Activated T-helper 2 cell treated with anti-CD3 and anti-CD28 coated beads, Interferon-gamma antibody, Interleukin-2, Interleukin-4, amounts not matched to agents 10 μg/mL and 5 μg/mL and 100 μg/mL, durations not matched to agents 14 hours and 24 hours and 36 hours (primary cell): Measurements from ENCODE around the gene PCAT7. TPM values are rescaled to one million over a fixed set of nuclear protein-coding genes. Genes with fewer than 3 reads are reported as not detected.
A peak's percentile ranks its signal among the peaks of the same experiment; 100 is the strongest.

Experiments
- DNase-seq: peaks from one replicate; pipeline ENCODE4 v3.0.0; 2021; ENCODE audit warnings: low spot score
- H3K27ac Mint-ChIP-seq: one replicate; pipeline ENCODE4 v1.8.0; 2021; ENCODE audit warnings: mixed read lengths
- H3K27me3 Mint-ChIP-seq: one replicate; pipeline ENCODE4 v1.8.0; 2021; ENCODE audit warnings: low read depth, mixed read lengths
- H3K36me3 Mint-ChIP-seq: one replicate; pipeline ENCODE4 v1.8.0; 2021; ENCODE audit warnings: low read depth, mixed read lengths
- H3K4me1 Mint-ChIP-seq: one replicate; pipeline ENCODE4 v1.8.0; 2021; ENCODE audit warnings: low read depth, mixed read lengths
- H3K4me3 Mint-ChIP-seq: one replicate; pipeline ENCODE4 v1.8.0; 2021; ENCODE audit warnings: low read depth, mild to moderate bottlenecking, moderate library complexity, mixed read lengths
- H3K9me3 Mint-ChIP-seq: one replicate; pipeline ENCODE4 v1.8.0; 2021; ENCODE audit warnings: mixed read lengths
- intact Hi-C: fragments of 100-400 bp; cut with micrococcal nuclease; formaldehyde crosslinking; loops from one replicate; pipeline ENCODE4 v1.15.1; 2023
- total RNA-seq: library from RNA; stranded (reverse); gene quantifications from 2 replicates; pipeline ENCODE4 v1.2.3, GENCODE V29; 2022

Gene PCAT7
- total RNA-seq, 1 donor from 2014 or later, result not detected

DNA sequence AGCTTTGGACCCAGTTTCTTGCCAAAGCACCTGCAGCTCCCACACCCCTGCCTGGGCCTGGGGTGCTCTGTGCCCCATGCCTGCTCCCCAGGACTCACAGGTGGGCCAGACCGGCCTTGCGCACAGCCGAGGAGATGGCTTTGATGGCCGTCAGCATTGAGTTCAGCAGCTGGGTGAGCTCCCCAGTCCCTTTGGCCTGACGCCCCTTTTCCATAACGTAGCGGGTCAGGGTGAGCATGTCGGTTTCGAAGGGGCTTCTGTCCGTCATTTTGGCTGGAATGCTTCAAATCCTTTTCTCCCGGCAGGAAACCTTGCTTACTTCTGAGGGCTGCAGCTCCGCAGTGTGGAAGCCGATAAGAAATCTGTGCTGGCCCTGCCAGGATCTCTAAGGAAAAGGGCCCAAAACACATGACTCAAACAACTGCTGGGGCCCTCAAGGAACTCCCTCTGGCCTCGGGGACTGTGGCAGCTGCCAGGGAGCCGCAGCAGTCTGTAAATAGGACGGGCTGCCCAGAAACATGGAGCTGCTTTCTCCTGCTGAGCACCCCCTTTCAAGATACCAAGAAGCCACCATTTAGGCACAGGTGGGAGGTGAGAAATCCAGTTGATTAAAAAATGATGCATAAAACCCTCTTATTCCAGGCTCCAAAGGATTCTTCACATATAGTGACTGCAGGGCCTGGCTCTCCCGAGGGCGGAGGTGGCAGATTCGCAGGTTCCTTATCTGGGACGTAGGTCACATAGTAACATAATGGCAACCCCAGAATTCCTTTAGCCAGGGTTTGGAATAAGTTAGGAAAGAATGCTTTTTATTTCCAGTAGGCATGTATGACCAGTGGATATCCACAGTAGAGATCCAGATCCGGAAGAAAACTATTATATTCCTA is 38.8 kb downstream of the PCAT7 start, which contains the start of gene FBP2:
Gene FBP2 (minus strand): TSS at position 366 of the 887 bp plus-strand sequence. CDS start 98 bp downstream, at position 268.
- Mint-ChIP-seq H3K4me1 (no peaks in the 10 kb centered on the region), H3K27me3 (peaks cover 12% of the 10 kb centered on the region), H3K4me3 (no peak within 1 kb of the TSS), H3K36me3 (no peaks in the 10 kb centered on the region), H3K9me3 (no peaks in the 10 kb centered on the region), H3K27ac (no peak within 1 kb of the TSS)
- DNase-seq, result no peak
- intact Hi-C loops, result no loop called here

DNA sequence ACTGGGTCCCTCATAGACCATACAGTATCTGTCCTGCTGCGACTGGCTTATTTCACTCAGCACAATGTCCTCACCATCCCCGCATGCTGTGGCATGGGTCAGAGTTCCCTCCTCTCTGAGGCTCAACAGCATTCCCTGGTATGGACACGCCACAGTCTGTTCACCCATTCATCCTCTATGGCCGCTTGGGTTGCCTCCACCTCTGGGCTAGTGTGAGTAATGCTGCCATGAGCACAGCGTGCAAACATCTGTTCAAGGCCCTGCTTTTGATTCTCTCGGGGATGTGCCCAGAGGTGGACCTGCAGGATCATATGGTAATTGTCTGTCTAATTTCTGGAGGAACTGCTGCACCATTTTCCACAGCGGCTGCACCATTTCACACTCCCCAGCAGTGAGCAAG is 44.2 kb downstream of the PCAT7 start:
- Mint-ChIP-seq H3K4me1 (peaks cover 4% of the 10 kb centered on the region), H3K27me3 (peaks cover 8% of the 10 kb centered on the region), H3K27ac (no peak overlapping the region), H3K36me3 (no peaks in the 10 kb centered on the region), H3K9me3 (no peaks in the 10 kb centered on the region), H3K4me3 (no peak overlapping the region)
- no peak for DNase-seq
- intact Hi-C loops, result no loop called here

DNA sequence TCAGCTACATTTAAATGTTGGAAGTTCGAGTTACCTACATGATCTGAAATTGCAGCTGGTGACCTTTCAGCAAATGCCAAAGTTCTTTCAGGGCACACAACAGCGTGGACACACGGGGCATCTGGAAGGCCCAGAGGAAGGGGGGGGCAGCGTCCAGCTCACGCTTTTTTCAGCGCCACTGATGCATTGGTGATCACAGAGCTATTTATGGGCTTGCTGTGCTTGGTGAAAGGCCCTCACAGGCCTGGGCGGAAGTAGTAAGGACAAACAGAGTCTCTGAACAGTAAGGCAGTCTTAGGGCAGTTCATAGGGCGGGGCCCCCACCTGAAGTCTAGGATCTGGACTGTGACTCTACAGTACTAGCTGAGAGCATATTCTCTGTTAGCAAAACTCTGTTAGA is 45.4 kb downstream of the PCAT7 start:
- Mint-ChIP-seq H3K4me1 (peaks cover 4% of the 10 kb centered on the region), H3K27ac (no peak overlapping the region), H3K27me3 (peaks cover 11% of the 10 kb centered on the region), H3K9me3 (no peaks in the 10 kb centered on the region), H3K4me3 (no peak overlapping the region), H3K36me3 (no peaks in the 10 kb centered on the region)
- no peak for DNase-seq
- intact Hi-C loops, result no loop called here

DNA sequence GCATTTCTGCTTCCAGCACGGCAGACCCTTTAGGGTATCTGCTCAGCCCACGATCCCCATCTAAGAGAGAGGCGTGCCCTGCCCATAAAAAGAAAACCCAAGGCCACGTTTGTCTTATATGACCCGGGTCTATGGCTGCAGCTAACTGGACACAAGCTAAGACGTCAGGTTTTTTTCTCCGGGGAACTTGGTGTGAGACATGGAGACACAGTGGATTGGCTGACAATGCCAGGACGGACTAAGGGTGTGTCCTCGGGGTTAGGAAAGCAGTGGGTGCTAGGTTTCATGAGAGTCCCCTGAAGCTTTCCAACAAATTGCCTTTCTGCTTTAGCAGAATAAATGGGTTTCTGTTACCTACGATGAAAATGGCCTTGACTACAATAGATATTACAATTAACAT is 45.8 kb downstream of the PCAT7 start:
- Mint-ChIP-seq H3K9me3 (no peaks in the 10 kb centered on the region), H3K4me3 (no peak overlapping the region), H3K27me3 (peaks cover 12% of the 10 kb centered on the region), H3K27ac (no peak overlapping the region), H3K4me1 (peaks cover 4% of the 10 kb centered on the region), H3K36me3 (no peaks in the 10 kb centered on the region)
- intact Hi-C loops, result no loop called here
- no peak for DNase-seq

DNA sequence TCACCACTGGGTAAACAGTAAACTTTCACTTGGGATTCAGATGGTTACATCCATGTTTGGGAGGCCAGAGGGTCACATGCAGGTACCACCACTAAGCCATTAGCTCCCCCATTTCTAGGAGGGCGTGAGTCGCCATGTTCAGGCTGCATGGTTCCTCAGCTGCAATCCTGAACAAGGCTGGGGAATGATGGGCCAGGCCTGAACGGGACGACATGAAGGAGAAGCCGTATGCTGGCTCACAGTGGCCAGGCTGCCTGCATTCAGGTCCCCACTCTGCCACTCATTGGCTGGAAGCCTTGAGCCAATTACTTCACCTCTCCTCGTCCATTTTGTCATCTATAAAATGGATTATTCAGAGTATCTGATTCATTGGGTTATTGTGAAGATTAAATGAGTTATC is 47.8 kb downstream of the PCAT7 start:
- DNase-seq, result no peak
- intact Hi-C loops, result loop anchor here (2.0 kb wide), 1 partner anchor 48 kb away; the partner anchor contains the start of gene PCAT7
- Mint-ChIP-seq H3K36me3 (no peaks in the 10 kb centered on the region), H3K27me3 (peaks cover 27% of the 10 kb centered on the region), H3K4me3 (no peak overlapping the region), H3K27ac (no peak overlapping the region), H3K9me3 (no peaks in the 10 kb centered on the region), H3K4me1 (peaks cover 4% of the 10 kb centered on the region)

DNA sequence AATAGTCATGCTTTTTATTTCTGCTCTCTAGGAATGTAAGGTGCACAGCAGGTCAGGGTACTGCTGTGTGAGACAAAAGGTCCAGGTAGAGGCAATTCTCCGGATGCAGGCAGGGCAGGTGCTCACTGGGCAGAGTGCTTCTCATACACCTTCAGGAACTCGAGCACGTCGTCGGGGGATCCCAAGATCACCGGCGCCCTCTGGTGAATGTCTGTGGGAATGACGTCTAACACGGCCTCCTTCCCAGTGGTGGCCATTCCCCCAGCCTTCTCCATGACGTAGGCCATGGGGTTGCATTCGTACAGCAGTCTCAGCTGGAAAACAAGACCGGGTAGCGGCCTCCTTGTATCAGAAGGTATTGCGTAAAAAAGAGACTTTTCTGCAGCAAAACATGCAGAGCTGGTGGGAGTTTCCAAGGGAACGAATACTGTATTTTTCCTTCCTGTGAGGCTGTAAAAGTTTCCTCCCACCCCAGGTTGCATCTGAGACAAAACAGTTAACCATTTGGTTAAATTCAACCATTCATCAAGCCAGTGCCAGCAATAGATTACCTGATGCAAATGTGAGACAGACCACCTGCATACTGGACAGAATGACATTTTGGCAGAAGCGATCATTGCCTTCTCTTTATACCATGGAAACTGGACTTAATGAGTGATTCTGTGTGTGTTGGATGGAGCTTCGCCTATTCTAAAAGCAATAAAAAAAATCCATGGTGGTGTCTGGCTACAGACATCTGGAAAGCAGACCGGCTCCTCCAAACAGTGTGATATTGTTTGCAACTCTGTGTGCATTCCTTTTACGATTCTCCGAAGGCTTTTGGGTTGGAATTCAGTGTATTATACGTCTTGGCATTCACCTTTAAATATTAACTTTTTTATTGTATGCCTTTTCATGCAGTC is 48.6 kb downstream of the PCAT7 start:
- Mint-ChIP-seq H3K27ac (no peak overlapping the region), H3K9me3 (no peaks in the 10 kb centered on the region), H3K36me3 (no peaks in the 10 kb centered on the region), H3K4me3 (no peak overlapping the region), H3K4me1 (peaks cover 4% of the 10 kb centered on the region), H3K27me3 (peaks cover 28% of the 10 kb centered on the region)
- DNase-seq, result peak; percentile 54
- intact Hi-C loops, result loop anchor here (2.0 kb wide), 1 partner anchor 49 kb away; the partner anchor contains the start of gene PCAT7

DNA sequence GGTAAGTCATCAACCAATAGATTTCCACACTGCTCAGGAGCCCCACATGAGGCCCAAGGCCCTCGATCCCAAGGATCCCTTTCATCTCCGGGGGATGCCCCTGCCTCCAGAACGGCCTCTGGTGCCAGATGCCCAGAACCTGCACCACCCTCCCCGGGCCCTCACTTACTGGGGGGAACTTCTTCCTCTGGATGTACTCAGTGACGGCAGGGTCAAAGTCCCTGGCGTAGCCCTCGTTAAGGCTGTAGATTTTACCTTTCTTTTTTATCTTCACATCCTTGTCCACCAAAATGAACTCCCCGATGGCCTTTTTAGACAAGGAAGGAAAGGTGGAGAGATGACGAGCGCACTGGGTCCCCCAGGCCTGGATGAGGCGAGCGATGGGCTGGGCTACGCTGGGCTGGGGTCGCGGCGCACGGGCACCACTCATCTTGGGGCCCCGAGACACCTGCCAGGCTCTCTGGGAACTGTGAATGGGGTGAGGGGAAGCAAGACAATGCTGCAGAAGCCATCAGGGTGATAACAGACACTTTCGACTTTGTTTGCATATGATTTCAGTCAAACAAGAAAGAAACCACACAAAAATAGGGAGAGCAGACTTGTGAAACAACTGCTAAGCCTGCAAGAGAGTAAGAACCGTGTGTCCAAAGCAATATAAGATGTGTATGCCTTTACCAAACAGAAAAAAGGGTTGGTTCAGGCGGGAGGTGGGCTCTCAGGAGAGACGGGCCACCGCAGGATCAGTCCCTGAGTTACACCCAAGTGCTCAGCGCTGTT is 52.0 kb downstream of the PCAT7 start:
- intact Hi-C loops, result no loop called here
- peaks cover 47% of the 10 kb centered on the region for H3K27me3 Mint-ChIP-seq
- DNase-seq, result no peak
- no peak overlapping the region for H3K27ac Mint-ChIP-seq
- no peaks in the 10 kb centered on the region for H3K9me3 Mint-ChIP-seq
- H3K4me3 Mint-ChIP-seq, result no peak overlapping the region
- H3K4me1 Mint-ChIP-seq, result peaks cover 7% of the 10 kb centered on the region
- no peaks in the 10 kb centered on the region for H3K36me3 Mint-ChIP-seq

DNA sequence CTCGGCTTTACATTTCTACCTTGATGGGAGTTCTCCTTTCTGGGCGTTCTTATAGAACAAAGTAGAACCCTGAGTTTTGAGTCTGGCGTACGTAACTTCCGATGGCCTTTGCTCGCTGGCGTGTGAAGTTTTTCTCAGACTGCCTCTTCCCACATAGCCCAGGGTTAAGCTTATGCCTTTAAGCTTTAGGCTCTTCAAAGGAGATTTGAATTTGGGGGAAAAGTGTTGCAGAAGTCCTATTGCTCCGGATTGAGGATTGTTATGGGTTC is 52.5 kb downstream of the PCAT7 start:
- intact Hi-C loops, result no loop called here

DNA sequence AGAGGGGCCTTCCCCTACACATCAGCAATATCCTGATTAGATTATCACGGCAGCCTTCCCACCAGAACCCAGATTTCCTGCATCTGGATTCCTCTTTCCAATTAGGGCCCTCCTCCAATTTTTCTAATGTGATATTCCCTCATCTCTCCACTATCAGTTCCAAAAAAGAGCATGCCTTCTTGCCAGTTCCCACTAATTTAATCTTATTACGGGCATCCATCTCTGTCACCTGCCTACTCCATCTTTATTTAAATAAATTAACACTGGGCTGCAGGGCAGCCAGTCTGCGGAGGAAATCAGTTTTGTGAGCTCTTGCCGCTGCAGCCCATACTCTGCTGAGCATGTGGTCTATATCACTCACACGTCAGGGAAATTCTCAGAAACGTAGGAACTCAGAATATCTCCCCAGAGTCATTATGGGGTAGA is 55.3 kb downstream of the PCAT7 start:
- H3K36me3 Mint-ChIP-seq, result no peaks in the 10 kb centered on the region
- H3K9me3 Mint-ChIP-seq, result no peaks in the 10 kb centered on the region
- H3K4me3 Mint-ChIP-seq, result no peak overlapping the region
- H3K4me1 Mint-ChIP-seq, result peaks cover 4% of the 10 kb centered on the region
- intact Hi-C loops, result no loop called here
- DNase-seq, result no peak
- no peak overlapping the region for H3K27ac Mint-ChIP-seq
- peaks cover 46% of the 10 kb centered on the region for H3K27me3 Mint-ChIP-seq

More for the DNA sequence above, 52.5 kb downstream of the PCAT7 start:
- Mint-ChIP-seq H3K9me3 (no peaks in the 10 kb centered on the region), H3K27ac (no peak overlapping the region), H3K36me3 (no peaks in the 10 kb centered on the region), H3K4me1 (peaks cover 8% of the 10 kb centered on the region), H3K4me3 (no peak overlapping the region), H3K27me3 (peaks cover 47% of the 10 kb centered on the region)
- DNase-seq, result no peak

DNA sequence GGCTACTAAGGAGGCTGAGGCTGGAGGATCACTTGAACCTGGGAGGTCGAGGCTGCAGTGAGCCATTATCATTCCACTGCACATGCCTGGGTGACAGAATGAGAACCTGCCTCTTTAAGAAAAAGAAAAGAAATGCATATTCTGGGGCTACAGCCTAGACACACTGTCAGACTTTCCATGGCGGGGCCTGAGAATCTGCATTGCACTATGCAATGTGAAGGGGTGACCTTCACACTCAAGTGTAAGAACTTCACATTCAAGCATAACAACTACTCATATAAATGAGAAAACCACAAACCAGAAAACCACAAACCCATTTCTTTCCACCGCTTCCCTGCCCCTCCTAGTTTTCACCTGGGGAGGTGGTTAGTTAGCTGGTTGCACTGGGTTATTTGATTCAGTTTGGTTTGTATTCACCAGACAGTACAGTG is 56.8 kb downstream of the PCAT7 start:
- H3K27me3 Mint-ChIP-seq, result peaks cover 38% of the 10 kb centered on the region
- DNase-seq, result peak; percentile 14
- H3K36me3 Mint-ChIP-seq, result no peaks in the 10 kb centered on the region
- H3K9me3 Mint-ChIP-seq, result no peaks in the 10 kb centered on the region
- H3K27ac Mint-ChIP-seq, result no peak overlapping the region
- H3K4me1 Mint-ChIP-seq, result peaks cover 4% of the 10 kb centered on the region
- no peak overlapping the region for H3K4me3 Mint-ChIP-seq
- intact Hi-C loops, result no loop called here

DNA sequence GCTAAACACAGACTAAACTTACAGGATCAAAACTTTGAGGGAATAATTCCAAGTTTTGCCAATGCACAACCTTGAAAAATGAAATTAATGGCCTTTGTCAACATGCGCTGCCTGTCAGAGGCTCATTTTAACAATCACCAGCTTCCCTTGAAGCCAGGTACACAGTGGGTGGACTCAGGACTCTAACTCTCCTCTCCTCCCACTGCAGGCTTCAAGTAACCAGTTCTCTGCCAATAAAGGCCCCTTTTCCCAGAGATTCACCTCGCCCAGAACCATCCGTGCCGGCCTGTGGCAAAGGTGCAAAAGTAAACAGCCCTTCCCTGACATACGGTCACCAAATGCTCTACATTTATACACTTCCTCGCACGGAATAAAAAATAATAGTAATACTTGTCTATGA is 57.2 kb downstream of the PCAT7 start:
- H3K4me1 Mint-ChIP-seq, result peaks cover 4% of the 10 kb centered on the region
- H3K4me3 Mint-ChIP-seq, result no peak overlapping the region
- H3K9me3 Mint-ChIP-seq, result no peaks in the 10 kb centered on the region
- intact Hi-C loops, result no loop called here
- no peaks in the 10 kb centered on the region for H3K36me3 Mint-ChIP-seq
- H3K27me3 Mint-ChIP-seq, result peaks cover 35% of the 10 kb centered on the region
- DNase-seq, result no peak
- H3K27ac Mint-ChIP-seq, result no peak overlapping the region

DNA sequence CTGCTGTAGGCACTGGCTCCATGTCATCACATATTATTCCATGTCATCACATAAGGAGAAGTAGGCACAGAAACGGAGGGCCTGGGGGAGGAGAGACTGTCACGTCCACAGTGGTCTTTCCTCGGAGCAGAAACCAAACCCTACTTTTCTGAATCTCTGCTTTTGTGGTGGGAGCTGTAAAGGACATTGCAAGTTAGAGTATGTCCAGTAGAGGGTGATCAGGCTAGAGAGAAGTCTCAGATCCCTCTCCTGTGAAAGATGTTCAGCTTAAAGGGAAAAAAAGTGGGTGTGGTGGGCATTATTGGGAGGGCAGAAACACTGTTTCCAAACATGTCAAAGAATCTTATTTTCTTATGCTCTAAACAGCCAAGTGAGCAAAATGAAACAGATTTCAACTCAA is 58.1 kb downstream of the PCAT7 start:
- peaks cover 32% of the 10 kb centered on the region for H3K27me3 Mint-ChIP-seq
- intact Hi-C loops, result no loop called here
- no peaks in the 10 kb centered on the region for H3K9me3 Mint-ChIP-seq
- H3K4me1 Mint-ChIP-seq, result peaks cover 4% of the 10 kb centered on the region
- no peaks in the 10 kb centered on the region for H3K36me3 Mint-ChIP-seq
- no peak overlapping the region for H3K4me3 Mint-ChIP-seq
- H3K27ac Mint-ChIP-seq, result no peak overlapping the region
- no peak for DNase-seq
